Measurements from ENCODE around the gene CASP5. TPM values are rescaled to one million over a fixed set of nuclear protein-coding genes. Genes with fewer than 3 reads are reported as not detected.
A peak's percentile ranks its signal among the peaks of the same experiment; 100 is the strongest.
"Not testable (repeated sequence)": the region's sequence is repeated elsewhere in the genome, so short reads cannot be mapped to it uniquely, and the experiment has no call there.

Gene CASP5
- total RNA-seq (1 to 10 TPM in 1 of 5 experiments, under 1 TPM in 1, not detected in 3; 0.45 to 2.9 TPM), polyA plus RNA-seq (not detected), total RNA-seq (not detected)

DNA sequence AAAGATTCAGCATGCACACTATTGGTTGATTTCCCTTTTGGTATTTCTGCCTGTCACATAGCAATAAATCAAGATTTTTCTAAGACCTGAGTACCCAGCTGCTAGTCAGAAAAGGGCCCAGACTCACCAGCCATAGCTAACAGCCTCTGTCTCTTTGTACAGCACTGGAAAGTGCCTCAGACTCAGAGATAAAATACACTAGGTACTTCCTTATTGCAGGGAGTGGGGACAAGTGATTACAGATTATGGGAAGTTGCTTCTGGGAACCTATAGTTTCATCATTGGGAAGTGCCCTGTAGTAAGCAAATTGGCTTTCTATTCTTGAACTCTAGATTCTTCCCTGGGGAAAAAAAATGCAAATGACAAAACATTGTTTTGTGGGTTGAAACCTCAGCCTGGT, at the start of gene CASP5:
Gene CASP5 (minus strand): TSS at position 166 of the 400 bp plus-strand sequence. CDS start 32 bp downstream, at position 134.
- H3K4me1 ChIP-seq (ENCODE audit: control insufficient read depth in 2 of 2, insufficient read depth in 2 of 2, low read length in 2 of 2) = no peaks in the 10 kb centered on the region
- Mint-ChIP-seq H3K9me3 (peaks cover 0 to 3% (median 0%) of the 10 kb centered on the region in 11 donors), H3K4me3 (no peak within 1 kb of the TSS), H3K36me3 (peaks cover 9 to 40% (median 26%) of the 10 kb centered on the region in 5 donors), H3K4me1 (peaks cover 8 to 34% (median 16%) of the 10 kb centered on the region in 7 donors), H3K27me3 (no peaks in the 10 kb centered on the region), H3K27ac (peak within 1 kb of the TSS in 6 of 9 donors; percentile 3 to 19 (median 13))
- H3K36me3 ChIP-seq (ENCODE audit: control insufficient read depth in 2 of 3, insufficient read depth in 3 of 3, low read length in 3 of 3) = peaks cover 0 to 17% (median 16%) of the 10 kb centered on the region in 3 experiments
- ChIA-PET CTCF (no interaction called here), POLR2A (interaction anchor here (0.6 to 0.7 kb wide), 2 partner anchors 21 to 247 kb away, joined by 3 read pairs; no protein-coding TSS in a partner anchor)
- H3K27me3 ChIP-seq (ENCODE audit: control insufficient read depth in 2 of 2, insufficient read depth in 2 of 2, low read length in 2 of 2) = no peaks in the 10 kb centered on the region
- ATAC-seq (peak; percentile 57), DNase-seq (no peak)
- no peaks in the 10 kb centered on the region for H3K9me3 ChIP-seq (ENCODE audit: control insufficient read depth in 2 of 3, low read length in 3 of 3)
- H3K27ac ChIP-seq (ENCODE audit: low read depth, low read length) = no peak within 1 kb of the TSS
- no peak within 1 kb of the TSS for H3K4me3 ChIP-seq (ENCODE audit: low read length)
- intact Hi-C loops (cut with micrococcal nuclease) = no loop called here

DNA sequence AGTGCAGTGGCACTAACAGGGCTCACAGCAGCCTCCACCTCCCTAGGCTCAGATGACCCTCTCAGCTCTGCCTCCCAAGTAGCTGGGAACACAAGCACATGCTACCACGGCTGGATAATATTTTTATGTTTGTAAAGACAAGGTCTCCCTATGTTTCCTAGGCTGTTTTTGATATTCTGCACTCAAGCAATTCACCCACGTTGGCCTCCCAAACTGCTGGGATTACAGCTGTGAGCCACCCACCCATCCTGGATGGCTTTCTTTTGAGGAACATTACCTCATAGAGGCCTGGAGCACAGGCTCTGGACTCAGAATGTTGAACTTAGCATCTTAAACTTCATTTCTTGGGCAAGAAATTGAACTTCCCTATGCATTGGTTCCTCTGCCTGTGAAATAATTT, 49.1 kb upstream of the CASP5 start:
- H3K4me3 ChIP-seq (ENCODE audit: low read length); H3K4me3 Mint-ChIP-seq; H3K27ac Mint-ChIP-seq; H3K4me1 ChIP-seq (ENCODE audit: control insufficient read depth in 2 of 2, insufficient read depth in 2 of 2, low read length in 2 of 2); H3K36me3 ChIP-seq (ENCODE audit: control insufficient read depth in 2 of 3, insufficient read depth in 3 of 3, low read length in 3 of 3); H3K27ac ChIP-seq (ENCODE audit: low read depth, low read length); POLR2A ChIA-PET; ATAC-seq; H3K9me3 Mint-ChIP-seq; intact Hi-C loops (cut with micrococcal nuclease); CTCF ChIA-PET; DNase-seq; H3K27me3 ChIP-seq (ENCODE audit: control insufficient read depth in 2 of 2, insufficient read depth in 2 of 2, low read length in 2 of 2); H3K27me3 Mint-ChIP-seq; H3K9me3 ChIP-seq (ENCODE audit: control insufficient read depth in 2 of 3, low read length in 3 of 3): not testable (repeated sequence)
- Mint-ChIP-seq H3K4me1 (peaks cover 14 to 34% (median 24%) of the 10 kb centered on the region in 7 donors), H3K36me3 (peaks cover 0 to 13% (median 0%) of the 10 kb centered on the region in 5 donors)

GRCh38 chr11:105071089-105071732, 48.2 kb upstream of the CASP5 start:
- H3K27me3 ChIP-seq (ENCODE audit: control insufficient read depth in 2 of 2, insufficient read depth in 2 of 2, low read length in 2 of 2) = no peaks in the 10 kb centered on the region
- H3K9me3 ChIP-seq (ENCODE audit: control insufficient read depth in 2 of 3, low read length in 3 of 3) = no peaks in the 10 kb centered on the region
- peak overlapping the region; percentile 63 for H3K27ac ChIP-seq (ENCODE audit: low read depth, low read length)
- H3K4me1 ChIP-seq (ENCODE audit: control insufficient read depth in 2 of 2, insufficient read depth in 2 of 2, low read length in 2 of 2) = peaks cover 0 to 6% of the 10 kb centered on the region in 2 donors
- Mint-ChIP-seq H3K9me3 (peaks cover 0 to 6% (median 0%) of the 10 kb centered on the region in 11 donors), H3K27me3 (peaks cover 0 to 3% (median 0%) of the 10 kb centered on the region in 5 donors), H3K4me3 (peak overlapping the region; percentile 78 to 93 (median 84)), H3K27ac (peak overlapping the region; percentile 59 to 97 (median 84)), H3K4me1 (peaks cover 14 to 38% (median 24%) of the 10 kb centered on the region in 7 donors), H3K36me3 (peaks cover 0 to 16% (median 0%) of the 10 kb centered on the region in 5 donors)
- H3K36me3 ChIP-seq (ENCODE audit: control insufficient read depth in 2 of 3, insufficient read depth in 3 of 3, low read length in 3 of 3) = no peaks in the 10 kb centered on the region
- ATAC-seq = peak; percentile 49
- intact Hi-C loops (cut with micrococcal nuclease) = loop anchor here (1.0 to 2.0 kb wide), 2 partner anchors 26 to 30 kb away; partner anchors contain the start of gene CARD16 (in 1 of the 2)
- peak overlapping the region; percentile 18 for H3K4me3 ChIP-seq (ENCODE audit: low read length)
- ChIA-PET POLR2A (no interaction called here), CTCF (no interaction called here)
- DNase-seq = peak in 6 of 9 donors; percentile 1 to 38 (median 28)

DNA sequence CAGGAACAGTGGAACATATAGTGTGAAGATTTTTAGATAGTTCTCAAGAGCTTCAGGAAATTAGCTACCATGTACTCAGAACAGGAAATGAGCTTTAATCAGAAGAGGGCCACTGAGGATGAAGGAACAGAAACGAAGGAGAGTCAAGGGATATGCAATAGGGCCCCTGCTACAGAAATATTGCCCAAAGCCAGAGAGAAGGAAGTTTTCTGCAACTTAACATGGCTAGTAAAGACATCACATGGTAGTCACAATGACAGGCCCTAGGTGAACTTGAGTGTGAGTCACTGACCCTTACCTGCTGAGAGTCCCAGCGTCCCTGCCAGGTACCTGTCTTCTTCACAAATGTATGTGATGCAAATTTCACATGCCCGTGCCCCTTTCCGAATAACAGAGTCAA, 47.3 kb upstream of the CASP5 start:
- DNase-seq (no peak), ATAC-seq (no peak)
- Histone ChIP-seq H3K27ac (ENCODE audit: low read depth, low read length) (peak overlapping the region; percentile 63), H3K4me1 (ENCODE audit: control insufficient read depth in 2 of 2, insufficient read depth in 2 of 2, low read length in 2 of 2) (peaks cover 0 to 6% of the 10 kb centered on the region in 2 donors), H3K36me3 (ENCODE audit: control insufficient read depth in 2 of 3, insufficient read depth in 3 of 3, low read length in 3 of 3) (no peaks in the 10 kb centered on the region), H3K27me3 (ENCODE audit: control insufficient read depth in 2 of 2, insufficient read depth in 2 of 2, low read length in 2 of 2) (no peaks in the 10 kb centered on the region), H3K9me3 (ENCODE audit: control insufficient read depth in 2 of 3, low read length in 3 of 3) (no peaks in the 10 kb centered on the region), H3K4me3 (ENCODE audit: low read length) (peak overlapping the region; percentile 18)
- H3K4me1 Mint-ChIP-seq = peaks cover 14 to 38% (median 24%) of the 10 kb centered on the region in 7 donors
- H3K36me3 Mint-ChIP-seq = peaks cover 0 to 19% (median 2%) of the 10 kb centered on the region in 5 donors
- H3K4me3 Mint-ChIP-seq = peak overlapping the region; percentile 78 to 93 (median 84)
- peaks cover 0 to 3% (median 0%) of the 10 kb centered on the region in 5 donors for H3K27me3 Mint-ChIP-seq
- intact Hi-C loops (cut with micrococcal nuclease) = loop anchor here (2.0 kb wide), 1 partner anchor 30 kb away; no protein-coding TSS in a partner anchor
- peaks cover 0 to 6% (median 0%) of the 10 kb centered on the region in 11 donors for H3K9me3 Mint-ChIP-seq
- peak overlapping the region; percentile 12 to 97 (median 76) for H3K27ac Mint-ChIP-seq
- ChIA-PET CTCF (no interaction called here), POLR2A (no interaction called here)

- Histone ChIP-seq H3K4me3 (ENCODE audit: low read length) (peak overlapping the region; percentile 18), H3K27ac (ENCODE audit: low read depth, low read length) (peak overlapping the region; percentile 63)
- H3K27me3 Mint-ChIP-seq; DNase-seq; H3K9me3 Mint-ChIP-seq; CTCF ChIA-PET; H3K36me3 ChIP-seq (ENCODE audit: control insufficient read depth in 2 of 3, insufficient read depth in 3 of 3, low read length in 3 of 3); H3K9me3 ChIP-seq (ENCODE audit: control insufficient read depth in 2 of 3, low read length in 3 of 3); H3K27me3 ChIP-seq (ENCODE audit: control insufficient read depth in 2 of 2, insufficient read depth in 2 of 2, low read length in 2 of 2); H3K4me1 ChIP-seq (ENCODE audit: control insufficient read depth in 2 of 2, insufficient read depth in 2 of 2, low read length in 2 of 2): not testable (repeated sequence)
- intact Hi-C loops (cut with micrococcal nuclease) = loop anchor here (2.0 kb wide), 1 partner anchor 31 kb away; no protein-coding TSS in a partner anchor
- peak overlapping the region in 4 of 10 donors; percentile 78 to 84 (median 83) for H3K4me3 Mint-ChIP-seq
- POLR2A ChIA-PET = interaction anchor here (1.2 kb wide), 1 partner anchor 9 kb away, joined by 3 read pairs; no protein-coding TSS in a partner anchor
- ATAC-seq = peak; percentile 37
- peak overlapping the region in 2 of 9 donors; percentile 94 to 97 for H3K27ac Mint-ChIP-seq
- peaks cover 0 to 19% (median 7%) of the 10 kb centered on the region in 5 donors for H3K36me3 Mint-ChIP-seq
- peaks cover 14 to 38% (median 24%) of the 10 kb centered on the region in 7 donors for H3K4me1 Mint-ChIP-seq
Measured at GRCh38 chr11:105069749-105070148, 46.8 kb upstream of the CASP5 start.

GRCh38 chr11:105063245-105063941, 40.4 kb upstream of the CASP5 start:
- H3K4me3 Mint-ChIP-seq; ATAC-seq; CTCF ChIA-PET; H3K4me1 ChIP-seq (ENCODE audit: control insufficient read depth in 2 of 2, insufficient read depth in 2 of 2, low read length in 2 of 2); H3K36me3 ChIP-seq (ENCODE audit: control insufficient read depth in 2 of 3, insufficient read depth in 3 of 3, low read length in 3 of 3); H3K9me3 ChIP-seq (ENCODE audit: control insufficient read depth in 2 of 3, low read length in 3 of 3); H3K4me3 ChIP-seq (ENCODE audit: low read length); DNase-seq; POLR2A ChIA-PET; H3K27ac Mint-ChIP-seq; H3K27me3 ChIP-seq (ENCODE audit: control insufficient read depth in 2 of 2, insufficient read depth in 2 of 2, low read length in 2 of 2); intact Hi-C loops (cut with micrococcal nuclease); H3K27ac ChIP-seq (ENCODE audit: low read depth, low read length); H3K27me3 Mint-ChIP-seq; H3K9me3 Mint-ChIP-seq: not testable (repeated sequence)
- H3K4me1 Mint-ChIP-seq = peaks cover 0 to 11% (median 0%) of the 10 kb centered on the region in 7 donors
- peaks cover 0 to 22% (median 15%) of the 10 kb centered on the region in 5 donors for H3K36me3 Mint-ChIP-seq

Measured in naive thymus-derived CD4-positive, alpha-beta T cell (primary cell).